Effector memory CD4-positive, alpha-beta T cell (primary cell): ENCODE data around the gene CARD6.
A peak's percentile ranks its signal among the peaks of the same experiment; 100 is the strongest.

Experiments used
- DNase-seq, 3 donors: peaks; one replicate each; pipeline ENCODE4 v3.0.0-alpha.2; 2020
- H3K27ac ChIP-seq: 2 replicates; pipeline ENCODE4 v1.7.0; 2013; ENCODE audit warnings: mild to moderate bottlenecking, low read length, moderate library complexity; ENCODE audit not compliant: insufficient read depth, poor library complexity, severe bottlenecking
- H3K27me3 ChIP-seq: replicated peaks from 2 replicates; pipeline ENCODE4 v1.7.0; 2013; ENCODE audit warnings: mild to moderate bottlenecking, low read length; ENCODE audit not compliant: insufficient read depth, control insufficient read depth, poor library complexity, severe bottlenecking
- H3K36me3 ChIP-seq: 2 replicates; pipeline ENCODE4 v1.7.0; 2013; ENCODE audit warnings: mild to moderate bottlenecking, low read length, moderate library complexity; ENCODE audit not compliant: control insufficient read depth, insufficient read depth
- H3K4me1 ChIP-seq: 2 replicates; pipeline ENCODE4 v1.7.0; 2013; ENCODE audit warnings: low read length, mild to moderate bottlenecking; ENCODE audit not compliant: control insufficient read depth, insufficient read depth, poor library complexity, severe bottlenecking
- H3K4me3 ChIP-seq: 2 replicates; pipeline ENCODE4 v1.7.0; 2013; ENCODE audit warnings: low read length, low read depth, mild to moderate bottlenecking; ENCODE audit not compliant: insufficient read depth, poor library complexity, severe bottlenecking
- H3K9me3 ChIP-seq: 2 replicates; pipeline ENCODE4 v1.7.0; 2013; ENCODE audit warnings: mild to moderate bottlenecking, low read length, moderate library complexity; ENCODE audit not compliant: control insufficient read depth

Gene CARD6

DNA sequence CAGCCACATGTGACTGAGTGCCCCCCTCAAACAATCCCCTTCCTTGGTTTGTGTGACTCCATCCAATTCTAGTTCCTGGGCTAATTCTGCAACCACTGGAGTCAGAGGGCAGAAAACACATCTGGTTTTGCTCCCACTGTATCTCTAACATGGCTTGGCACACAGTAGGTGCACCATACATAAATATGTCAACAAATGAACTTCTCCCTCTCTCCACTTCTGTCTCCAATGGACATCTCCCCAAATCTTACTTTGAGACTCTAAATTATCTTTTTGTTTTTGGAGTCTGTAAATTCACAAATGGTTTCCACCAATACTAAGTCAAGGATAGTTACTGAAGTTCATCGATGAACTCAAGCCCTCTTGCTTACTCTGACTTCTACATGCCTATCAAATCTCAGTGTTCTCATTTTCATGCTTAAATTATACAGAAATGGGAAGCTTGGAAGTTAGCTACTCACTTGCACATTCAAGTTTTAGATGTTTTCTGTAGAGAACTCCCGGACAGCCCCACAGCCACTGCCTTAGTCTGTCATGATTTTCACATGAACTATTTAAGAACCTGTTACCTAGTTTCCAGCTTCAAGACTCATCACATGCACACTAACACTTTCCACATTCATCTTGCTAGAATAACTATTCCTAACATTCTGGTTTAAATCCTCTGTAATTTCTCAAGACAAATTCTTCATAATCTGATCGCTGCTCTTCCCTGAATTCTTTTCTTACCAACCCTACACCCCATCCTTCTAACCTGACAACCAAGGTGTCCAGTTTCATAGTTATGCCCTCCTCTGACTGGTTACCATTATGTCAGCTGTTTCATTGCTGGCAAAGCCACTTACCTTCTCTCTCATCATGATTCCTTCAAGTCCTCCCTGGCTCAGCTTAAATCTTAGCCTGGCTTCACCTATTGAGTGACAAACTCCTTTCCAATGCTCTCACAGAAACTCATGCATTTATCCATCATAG is 12.2 kb upstream of the CARD6 start:
- Histone ChIP-seq H3K27me3 (no peaks in the 10 kb centered on the region), H3K4me3 (no peak overlapping the region), H3K9me3 (no peaks in the 10 kb centered on the region), H3K4me1 (peaks cover 15% of the 10 kb centered on the region), H3K36me3 (peaks cover 67% of the 10 kb centered on the region), H3K27ac (no peak overlapping the region)
- DNase-seq: no peak

GRCh38 chr5:40829748-40830533 is 11.2 kb upstream of the CARD6 start:
- DNase-seq: no peak
- H3K27me3 ChIP-seq: no peaks in the 10 kb centered on the region
- H3K4me1 ChIP-seq: peaks cover 15% of the 10 kb centered on the region
- H3K36me3 ChIP-seq: peaks cover 68% of the 10 kb centered on the region
- H3K9me3 ChIP-seq: no peaks in the 10 kb centered on the region
- H3K27ac ChIP-seq: no peak overlapping the region
- no peak overlapping the region for H3K4me3 ChIP-seq

DNA sequence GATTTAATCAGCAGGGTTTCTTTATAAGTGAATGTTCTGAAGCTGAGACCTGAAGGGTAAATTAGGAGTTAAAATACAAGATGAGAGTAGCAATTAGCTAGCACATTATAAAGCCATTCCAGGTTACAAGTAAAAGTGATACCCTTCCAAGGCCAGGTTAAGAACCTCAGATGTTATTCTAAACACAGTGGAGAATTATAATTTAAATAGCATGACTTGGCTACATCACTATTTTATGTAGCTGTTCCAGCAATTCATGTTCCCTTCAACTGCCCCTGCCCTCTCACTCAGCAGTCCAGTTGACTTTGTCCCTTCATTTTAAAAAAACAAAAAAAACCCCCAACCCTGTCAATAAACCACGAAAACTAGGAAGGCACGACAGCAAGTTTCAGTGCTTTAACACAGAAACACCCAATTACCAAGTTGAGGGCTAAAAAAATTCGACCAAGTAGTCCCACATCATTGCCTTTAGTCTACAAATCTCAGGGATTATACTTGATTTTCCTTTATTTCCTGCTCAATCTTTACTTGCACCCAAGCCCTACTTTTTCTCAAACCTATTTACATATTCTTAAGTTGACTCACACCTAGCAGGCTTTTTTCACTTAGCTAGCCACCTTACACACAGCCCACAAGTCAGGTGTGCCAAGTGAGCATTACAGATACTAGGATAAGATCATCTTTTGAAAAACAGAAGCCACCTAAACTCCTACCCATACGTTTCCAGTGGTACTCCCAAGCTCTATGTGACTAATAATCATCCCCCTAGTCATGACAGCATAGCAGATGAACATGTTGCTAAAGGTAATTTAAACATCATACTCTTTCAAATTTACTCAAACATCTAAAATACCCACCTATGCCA is 9.6 kb upstream of the CARD6 start:
- no peak for DNase-seq
- H3K27ac ChIP-seq: peak overlapping the region; percentile 12
- no peaks in the 10 kb centered on the region for H3K27me3 ChIP-seq
- H3K36me3 ChIP-seq: peaks cover 68% of the 10 kb centered on the region
- H3K4me3 ChIP-seq: no peak overlapping the region
- H3K9me3 ChIP-seq: no peaks in the 10 kb centered on the region
- peaks cover 18% of the 10 kb centered on the region for H3K4me1 ChIP-seq

DNA sequence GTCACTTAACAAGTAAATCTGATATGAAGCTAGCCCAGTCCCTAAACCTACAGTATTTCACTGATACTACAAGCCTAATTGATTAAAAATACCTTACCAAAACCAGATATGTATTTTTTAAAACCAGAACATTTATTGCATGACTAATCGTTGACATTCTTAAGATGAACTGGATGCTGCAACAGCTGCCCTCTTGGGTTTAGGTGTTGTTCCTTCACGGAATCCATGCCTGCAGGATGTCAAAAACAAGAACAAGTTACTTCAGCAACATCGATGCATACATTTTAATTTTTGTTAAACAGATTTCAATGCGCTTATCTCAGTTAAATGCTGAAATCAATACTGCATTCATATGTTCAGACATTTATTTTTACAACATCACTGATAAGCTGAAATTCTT is 8.8 kb upstream of the CARD6 start:
- Histone ChIP-seq H3K4me3 (no peak overlapping the region), H3K27ac (peak overlapping the region; percentile 92), H3K27me3 (no peaks in the 10 kb centered on the region), H3K36me3 (peaks cover 62% of the 10 kb centered on the region), H3K9me3 (no peaks in the 10 kb centered on the region), H3K4me1 (peaks cover 18% of the 10 kb centered on the region)
- no peak for DNase-seq

GRCh38 chr5:40833712-40834229 is 7.4 kb upstream of the CARD6 start:
- Histone ChIP-seq H3K36me3 (peaks cover 48% of the 10 kb centered on the region), H3K4me3 (peak overlapping the region; percentile 66)

GRCh38 chr5:40834391-40834848 is 6.7 kb upstream of the CARD6 start:
- peak; percentile 30 to 51 (median 35) for DNase-seq
- no peaks in the 10 kb centered on the region for H3K27me3 ChIP-seq
- H3K4me3 ChIP-seq: peak overlapping the region; percentile 66
- H3K4me1 ChIP-seq: peaks cover 24% of the 10 kb centered on the region
- H3K9me3 ChIP-seq: no peaks in the 10 kb centered on the region
- H3K27ac ChIP-seq: peak overlapping the region; percentile 92
- H3K36me3 ChIP-seq: peaks cover 44% of the 10 kb centered on the region

More at GRCh38 chr5:40833712-40834229, 7.4 kb upstream of the CARD6 start:
- DNase-seq: no peak
- Histone ChIP-seq H3K27me3 (no peaks in the 10 kb centered on the region), H3K9me3 (no peaks in the 10 kb centered on the region), H3K4me1 (peaks cover 24% of the 10 kb centered on the region), H3K27ac (peak overlapping the region; percentile 92)

GRCh38 chr5:40834849-40835787 is 6.0 kb upstream of the CARD6 start, which contains the start of gene RPL37:
Gene RPL37 (minus strand): TSS chr5:40835222. CDS start chr5:40835185, 37 bp downstream.
- Histone ChIP-seq H3K4me3 (peak within 1 kb of the TSS; percentile 66), H3K27me3 (no peaks in the 10 kb centered on the region), H3K36me3 (peaks cover 38% of the 10 kb centered on the region), H3K4me1 (peaks cover 24% of the 10 kb centered on the region), H3K9me3 (no peaks in the 10 kb centered on the region), H3K27ac (peak within 1 kb of the TSS; percentile 92)
- DNase-seq: peak; percentile 80 to 85 (median 81)

GRCh38 chr5:40838086-40838485 is 3.1 kb upstream of the CARD6 start:
- Histone ChIP-seq H3K4me1 (peaks cover 19% of the 10 kb centered on the region), H3K9me3 (no peaks in the 10 kb centered on the region), H3K36me3 (peaks cover 9% of the 10 kb centered on the region), H3K4me3 (no peak overlapping the region), H3K27me3 (no peaks in the 10 kb centered on the region), H3K27ac (peak overlapping the region; percentile 1)
- peak in 1 of 3 donors; percentile 17 for DNase-seq
